Muscle of back (tissue), 11 donors: ENCODE results near the gene TYRO3. TPM values are rescaled to one million over a fixed set of nuclear protein-coding genes. Genes with fewer than 3 reads are reported as not detected.

Experiments
- DNase-seq, 3 donors: peaks; one replicate each; pipeline versions ENCODE4 v3.0.0 to v3.0.0-alpha.2; 2013
- polyA plus RNA-seq, 10 donors: library from polyadenylated mRNA; unstranded; fragments of 120-200 nt; gene quantifications; one replicate each; pipeline ENCODE4 v1.2.1, GENCODE V29; 2013; ENCODE audit not compliant: insufficient read length in 10 of 10

Gene TYRO3
- polyA plus RNA-seq, 10 donors: 17.2 to 34.4 (median 19.8) TPM

- no peak for DNase-seq
Measured at GRCh38 chr15:41599061-41599460, 40.0 kb downstream of the TYRO3 start.

- no peak for DNase-seq
Measured at GRCh38 chr15:41603411-41603935, 44.5 kb downstream of the TYRO3 start.

GRCh38 chr15:41603941-41604911 is 45.2 kb downstream of the TYRO3 start:
- DNase-seq: peak; percentile 76 to 88 (median 77)

- DNase-seq: no peak
Measured at GRCh38 chr15:41605566-41605965, 46.6 kb downstream of the TYRO3 start.

- peak; percentile 56 to 79 (median 58) for DNase-seq
Measured at GRCh38 chr15:41606997-41607396, 48.0 kb downstream of the TYRO3 start.

- no peak for DNase-seq
Measured at GRCh38 chr15:41609123-41609522, 50.1 kb downstream of the TYRO3 start.

GRCh38 chr15:41610048-41610447 is 51.0 kb downstream of the TYRO3 start:
- no peak for DNase-seq

GRCh38 chr15:41620536-41621199 is 61.7 kb downstream of the TYRO3 start:
- no peak for DNase-seq

- DNase-seq: peak; percentile 82 to 97 (median 92)
Measured at GRCh38 chr15:41621200-41622193, 62.5 kb downstream of the TYRO3 start.

- peak in 1 of 3 donors; percentile 4 for DNase-seq
Measured at GRCh38 chr15:41622901-41623300, 63.9 kb downstream of the TYRO3 start.

- DNase-seq: no peak
Measured at GRCh38 chr15:41627203-41627602, 68.2 kb downstream of the TYRO3 start.

- no peak for DNase-seq
Measured at GRCh38 chr15:41629463-41629862, 70.5 kb downstream of the TYRO3 start.

GRCh38 chr15:41629883-41630282 is 70.9 kb downstream of the TYRO3 start:
- DNase-seq: no peak

- no peak for DNase-seq
Measured at GRCh38 chr15:41630616-41631217, 71.7 kb downstream of the TYRO3 start.

- DNase-seq: no peak
Measured at GRCh38 chr15:41631880-41632470, 73.0 kb downstream of the TYRO3 start.

Other genes starting within 250 kb of the TYRO3 start
- 1 to 10 TPM; 3.1 to 6.7 (median 4.0) TPM for gene OIP5, start 226.6 kb upstream of the TYRO3 start, polyA plus RNA-seq
- gene NUSAP1, start 226.3 kb upstream of the TYRO3 start, polyA plus RNA-seq: 10 to 100 TPM; 26.1 to 65.9 (median 39.5) TPM
- gene NDUFAF1, start 156.7 kb upstream of the TYRO3 start, polyA plus RNA-seq: 10 to 100 TPM; 17.0 to 21.2 (median 18.8) TPM
- gene RTF1, start 142.1 kb upstream of the TYRO3 start, polyA plus RNA-seq: 10 to 100 TPM; 35.9 to 58.2 (median 44.5) TPM
- gene ITPKA, start 65.3 kb upstream of the TYRO3 start, polyA plus RNA-seq: under 1 TPM in 7 of 10 donors, not detected in 3; 0.32 to 0.94 (median 0.53) TPM
- 10 to 100 TPM in 3 of 10 donors, 1 to 10 TPM in 7; 6.4 to 14.2 (median 8.6) TPM for gene LTK, start 45.4 kb upstream of the TYRO3 start, polyA plus RNA-seq
- gene RPAP1, start 15.0 kb upstream of the TYRO3 start, polyA plus RNA-seq: 10 to 100 TPM; 16.6 to 29.4 (median 22.2) TPM
- gene MGA, start 101.2 kb downstream of the TYRO3 start, polyA plus RNA-seq: 10 to 100 TPM; 17.4 to 26.6 (median 21.9) TPM
- gene MAPKBP1, start 215.3 kb downstream of the TYRO3 start, polyA plus RNA-seq: 10 to 100 TPM in 5 of 10 donors, 1 to 10 TPM in 5; 7.2 to 14.6 (median 10.7) TPM